ENCODE results near the gene TMEM134. TPM values are rescaled to one million over a fixed set of nuclear protein-coding genes. Genes with fewer than 3 reads are reported as not detected.

TMEM134 gene
- total and polyA plus RNA-seq, 2 of the 4 experiments (the other 2 are of a cell fraction), result 12.5 to 55.0 TPM

DNA sequence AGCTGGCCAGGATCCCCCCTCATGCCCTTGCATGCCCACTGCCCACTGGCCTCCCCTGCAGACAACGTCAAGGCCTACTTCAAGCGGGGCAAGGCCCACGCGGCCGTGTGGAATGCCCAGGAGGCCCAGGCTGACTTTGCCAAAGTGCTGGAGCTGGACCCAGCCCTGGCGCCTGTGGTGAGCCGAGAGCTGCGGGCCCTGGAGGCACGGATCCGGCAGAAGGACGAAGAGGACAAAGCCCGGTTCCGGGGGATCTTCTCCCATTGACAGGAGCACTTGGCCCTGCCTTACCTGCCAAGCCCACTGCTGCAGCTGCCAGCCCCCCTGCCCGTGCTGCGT lies 21.6 kb upstream of the TMEM134 start:
- Histone ChIP-seq H3K4me3 (ENCODE audit: insufficient read depth, low read depth, low read length) (no peak overlapping the region), H3K27me3 (ENCODE audit: control insufficient read depth, insufficient read depth, low read length) (no peaks in the 10 kb centered on the region), H2BK15ac (ENCODE audit: low read depth, low read length) (no peak overlapping the region), H2BK120ac (ENCODE audit: low read depth, low read length) (no peak overlapping the region), H3K14ac (replicated peaks; ENCODE audit: low read depth, low read length) (no peak overlapping the region), H3K23ac (ENCODE audit: low read depth, low read length) (no peak overlapping the region), H2BK20ac (ENCODE audit: low read depth, low read length) (no peak overlapping the region), H3K4ac (ENCODE audit: low read depth, low read length) (no peak overlapping the region), H3K56ac (ENCODE audit: extremely low read depth, insufficient read depth, low read length) (no peak overlapping the region), H4K8ac (ENCODE audit: low read depth in 2 of 2, low read length in 2 of 2) (no peak overlapping the region), H3K4me1 (ENCODE audit: control insufficient read depth, insufficient read depth, low read length) (no peaks in the 10 kb centered on the region), H3K18ac (ENCODE audit: low read depth, low read length) (no peak overlapping the region), H3K27ac (ENCODE audit: insufficient read depth, low read length) (no peak overlapping the region), H2AFZ (replicated peaks; ENCODE audit: low read length, poor library complexity) (no peak overlapping the region), H4K5ac (ENCODE audit: low read depth, low read length) (no peak overlapping the region), H3K9ac (ENCODE audit: low read depth, low read length) (no peak overlapping the region), H2AK9ac (replicated peaks; ENCODE audit: low read depth, low read length, poor library complexity) (peak overlapping the region; percentile 52), H3K9me3 (ENCODE audit: control insufficient read depth, insufficient read depth, low read length) (no peaks in the 10 kb centered on the region), H4K20me1 (ENCODE audit: insufficient read depth, low read length) (no peaks in the 10 kb centered on the region; the same call in none of the 2 replicates), H3K36me3 (ENCODE audit: control insufficient read depth, insufficient read depth, low read length) (peaks cover 55% of the 10 kb centered on the region), H2BK5ac (ENCODE audit: low read depth, low read length, poor library complexity, severe bottlenecking) (no peak overlapping the region), H3K79me1 (ENCODE audit: low read depth in 1 of 2, low read length in 2 of 2) (peaks cover 4 to 14% of the 10 kb centered on the region in 2 experiments; a peak in 1 of 4 replicates), H4K91ac (ENCODE audit: insufficient read depth, low read depth, low read length) (no peak overlapping the region), H3K4me2 (ENCODE audit: low read depth, low read length) (no peak overlapping the region), H2AK5ac (ENCODE audit: low read depth, low read length) (no peak overlapping the region), H3K9me1 (ENCODE audit: insufficient read depth, low read length) (peaks cover 10% of the 10 kb centered on the region)
- ChIA-PET POLR2A (ENCODE audit: unreplicated experiment) (no interaction called here), CTCF (no interaction called here)
- TF ChIP-seq, protein P1, sequence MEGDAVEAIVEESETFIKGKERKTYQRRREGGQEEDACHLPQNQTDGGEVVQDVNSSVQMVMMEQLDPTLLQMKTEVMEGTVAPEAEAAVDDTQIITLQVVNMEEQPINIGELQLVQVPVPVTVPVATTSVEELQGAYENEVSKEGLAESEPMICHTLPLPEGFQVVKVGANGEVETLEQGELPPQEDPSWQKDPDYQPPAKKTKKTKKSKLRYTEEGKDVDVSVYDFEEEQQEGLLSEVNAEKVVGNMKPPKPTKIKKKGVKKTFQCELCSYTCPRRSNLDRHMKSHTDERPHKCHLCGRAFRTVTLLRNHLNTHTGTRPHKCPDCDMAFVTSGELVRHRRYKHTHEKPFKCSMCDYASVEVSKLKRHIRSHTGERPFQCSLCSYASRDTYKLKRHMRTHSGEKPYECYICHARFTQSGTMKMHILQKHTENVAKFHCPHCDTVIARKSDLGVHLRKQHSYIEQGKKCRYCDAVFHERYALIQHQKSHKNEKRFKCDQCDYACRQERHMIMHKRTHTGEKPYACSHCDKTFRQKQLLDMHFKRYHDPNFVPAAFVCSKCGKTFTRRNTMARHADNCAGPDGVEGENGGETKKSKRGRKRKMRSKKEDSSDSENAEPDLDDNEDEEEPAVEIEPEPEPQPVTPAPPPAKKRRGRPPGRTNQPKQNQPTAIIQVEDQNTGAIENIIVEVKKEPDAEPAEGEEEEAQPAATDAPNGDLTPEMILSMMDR (conservative IDR thresholded peaks at IDR 0.05; ENCODE audit: low read depth, low read length), result no peak
- TF ChIP-seq POLR2A (IDR thresholded peaks at IDR 0.05; ENCODE audit: low read depth, low read length) (no peak), RAD21 (IDR thresholded peaks at IDR 0.05; ENCODE audit: low read length) (no peak), RFX5 (IDR thresholded peaks at IDR 0.05; ENCODE audit: low read depth, low read length) (no peak), MXI1 (IDR thresholded peaks at IDR 0.05; ENCODE audit: borderline replicate concordance, low read depth, low read length) (no peak), NFE2L2 (IDR thresholded peaks at IDR 0.05; ENCODE audit: low read depth, low read length) (no peak), CHD1 (IDR thresholded peaks at IDR 0.05; ENCODE audit: low read depth, low read length) (no peak), MAZ (IDR thresholded peaks at IDR 0.05; ENCODE audit: borderline replicate concordance, low read depth, low read length) (no peak), BHLHE40 (IDR thresholded peaks at IDR 0.05; ENCODE audit: low read depth, low read length) (no peak), FOS (IDR thresholded peaks at IDR 0.05; ENCODE audit: low read depth, low read length) (no peak), CEBPB (IDR thresholded peaks at IDR 0.05; ENCODE audit: low read depth, low read length) (no peak), MAFK (IDR thresholded peaks at IDR 0.05; ENCODE audit: low read depth, low read length) (no peak), RCOR1 (IDR thresholded peaks at IDR 0.05; ENCODE audit: insufficient replicate concordance, low read length) (no peak), SMC3 (IDR thresholded peaks at IDR 0.05; ENCODE audit: low read depth, low read length) (no peak)
- TF ChIP-seq, protein P2, sequence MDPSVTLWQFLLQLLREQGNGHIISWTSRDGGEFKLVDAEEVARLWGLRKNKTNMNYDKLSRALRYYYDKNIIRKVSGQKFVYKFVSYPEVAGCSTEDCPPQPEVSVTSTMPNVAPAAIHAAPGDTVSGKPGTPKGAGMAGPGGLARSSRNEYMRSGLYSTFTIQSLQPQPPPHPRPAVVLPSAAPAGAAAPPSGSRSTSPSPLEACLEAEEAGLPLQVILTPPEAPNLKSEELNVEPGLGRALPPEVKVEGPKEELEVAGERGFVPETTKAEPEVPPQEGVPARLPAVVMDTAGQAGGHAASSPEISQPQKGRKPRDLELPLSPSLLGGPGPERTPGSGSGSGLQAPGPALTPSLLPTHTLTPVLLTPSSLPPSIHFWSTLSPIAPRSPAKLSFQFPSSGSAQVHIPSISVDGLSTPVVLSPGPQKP (IDR thresholded peaks at IDR 0.05; ENCODE audit: borderline replicate concordance, low read depth, low read length), result no peak
- TF ChIP-seq, protein P3, sequence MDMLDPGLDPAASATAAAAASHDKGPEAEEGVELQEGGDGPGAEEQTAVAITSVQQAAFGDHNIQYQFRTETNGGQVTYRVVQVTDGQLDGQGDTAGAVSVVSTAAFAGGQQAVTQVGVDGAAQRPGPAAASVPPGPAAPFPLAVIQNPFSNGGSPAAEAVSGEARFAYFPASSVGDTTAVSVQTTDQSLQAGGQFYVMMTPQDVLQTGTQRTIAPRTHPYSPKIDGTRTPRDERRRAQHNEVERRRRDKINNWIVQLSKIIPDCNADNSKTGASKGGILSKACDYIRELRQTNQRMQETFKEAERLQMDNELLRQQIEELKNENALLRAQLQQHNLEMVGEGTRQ (IDR thresholded peaks at IDR 0.05; ENCODE audit: low read depth, low read length), result no peak
- dilution Hi-C loops (cut with HindIII; ENCODE audit: low sequenced_read_pairs, unreplicated experiment), result no loop called here
- ATAC-seq (ENCODE audit: low read depth) (no peak; the same call in 1 of the 2 replicates), DNase-seq (no peak)
- no TSS peak for BruUV-seq (replicated peaks)
- WGBS, 2 experiments (ENCODE audit: extremely low coverage in 2 of 2, insufficient read length in 1 of 2), result 85% methylated on average over 8 of the region's 15 CpGs; no CpG with 5 or more reads in 1 of the 2 experiments
- in situ Hi-C loops (cut with MboI; ENCODE audit: low sequenced_read_pairs), result no loop called here
- intact Hi-C loops (cut with micrococcal nuclease), result no loop called here

All from IMR-90 (cell line).